ENCODE results near the gene ADAMTS17. TPM values are rescaled to one million over a fixed set of nuclear protein-coding genes. Genes with fewer than 3 reads are reported as not detected.
A peak's percentile ranks its signal among the peaks of the same experiment; 100 is the strongest.
"Not testable (repeated sequence)": the region's sequence is repeated elsewhere in the genome, so short reads cannot be mapped to it uniquely, and the experiment has no call there.

The ADAMTS17 gene
- total RNA-seq, 4 donors from 2014 or later: 7.2 to 15.1 (median 8.9) TPM

DNA sequence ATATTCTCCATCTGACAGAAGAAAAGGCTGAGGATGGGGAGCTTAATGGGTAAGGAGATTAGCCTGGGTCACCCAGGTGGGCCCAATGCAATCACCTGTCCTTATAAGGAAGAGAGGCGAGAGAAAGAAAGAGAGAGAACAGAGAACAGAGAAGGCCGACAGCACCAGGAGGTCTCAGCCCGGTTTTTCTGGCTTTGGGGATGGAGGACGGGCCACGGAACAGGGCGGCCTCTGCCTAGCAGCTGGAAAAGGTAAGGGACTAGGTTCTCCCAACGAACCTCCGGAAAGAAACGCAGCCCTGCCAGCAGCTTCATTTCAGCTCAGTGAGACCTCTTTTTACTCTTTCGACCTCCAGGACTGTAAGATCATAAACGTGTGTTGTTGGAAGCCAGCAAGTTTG, 412.5 kb downstream of the ADAMTS17 start:
- Histone ChIP-seq H3K4me1 (peaks cover 0 to 16% (median 0%) of the 10 kb centered on the region in 4 donors), H3K27ac (peak overlapping the region in 1 of 4 donors; percentile 78), H3K36me3 (no peaks in the 10 kb centered on the region), H3K27me3 (no peaks in the 10 kb centered on the region), H3K4me3 (peak overlapping the region in 1 of 4 donors; percentile 61), H3K9me3 (no peaks in the 10 kb centered on the region)
- DNase-seq: no peak
- TF ChIP-seq POLR2A (IDR thresholded peaks at IDR 0.05) (no peak), CTCF (IDR thresholded peaks at IDR 0.05) (no peak)

GRCh38 chr15:99928429-99928981, 413.3 kb downstream of the ADAMTS17 start:
- Histone ChIP-seq H3K9me3 (no peaks in the 10 kb centered on the region), H3K4me3 (peak overlapping the region; percentile 33 to 61 (median 48)), H3K36me3 (no peaks in the 10 kb centered on the region), H3K27ac (peak overlapping the region; percentile 59 to 79 (median 74)), H3K4me1 (peaks cover 0 to 16% (median 0%) of the 10 kb centered on the region in 4 donors), H3K27me3 (no peaks in the 10 kb centered on the region)
- peak; percentile 60 to 78 (median 75) for TF ChIP-seq CTCF (IDR thresholded peaks at IDR 0.05)
- no peak for TF ChIP-seq POLR2A (IDR thresholded peaks at IDR 0.05)
- DNase-seq: peak; percentile 71 to 93 (median 92)

GRCh38 chr15:99926532-99926931, 415.2 kb downstream of the ADAMTS17 start:
- DNase-seq: not testable (repeated sequence)
- H3K4me3 ChIP-seq: peak overlapping the region in 1 of 4 donors; percentile 46

DNA sequence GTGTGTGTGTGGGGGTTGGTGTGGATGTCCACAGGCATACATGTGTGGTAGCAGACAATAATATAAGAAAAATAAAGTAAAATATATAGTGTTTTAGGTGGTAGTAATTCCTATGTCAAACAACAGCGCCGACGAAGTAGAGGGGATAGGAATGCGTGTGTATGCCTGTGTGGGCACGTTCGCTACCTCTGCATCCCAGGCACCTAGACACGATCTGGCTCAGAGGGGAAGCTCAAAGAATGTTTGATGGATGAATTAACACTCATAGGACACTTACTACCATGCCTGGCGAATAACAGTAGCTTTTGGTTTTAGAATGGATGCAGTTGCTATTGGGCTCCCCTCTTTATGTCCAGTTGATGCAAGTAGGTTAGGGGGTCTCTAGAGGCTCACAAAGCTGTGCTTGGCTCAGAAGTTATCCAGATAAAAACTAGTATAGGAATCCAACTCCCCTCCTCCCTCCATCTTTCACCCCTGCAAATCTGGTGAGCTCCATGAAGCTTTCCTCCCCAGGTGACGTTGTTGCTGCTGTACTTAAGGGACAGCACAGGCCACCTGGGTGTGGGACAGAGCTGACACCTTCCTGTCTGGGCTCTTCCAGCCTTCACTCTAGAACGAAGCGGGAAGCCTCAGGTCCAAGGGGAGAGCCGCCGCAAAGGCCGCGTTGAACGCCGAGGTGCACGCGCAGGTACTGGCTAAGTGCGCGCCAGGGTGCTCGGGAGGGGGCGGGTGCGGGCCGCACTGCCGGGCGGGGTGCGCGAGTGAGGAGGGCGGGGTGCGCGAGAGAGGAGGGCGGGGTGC, 415.9 kb downstream of the ADAMTS17 start:
- Histone ChIP-seq H3K27ac (peak overlapping the region; percentile 36 to 70 (median 60)), H3K36me3 (no peaks in the 10 kb centered on the region), H3K4me1 (peaks cover 0 to 16% (median 0%) of the 10 kb centered on the region in 4 donors), H3K9me3 (no peaks in the 10 kb centered on the region), H3K27me3 (no peaks in the 10 kb centered on the region), H3K4me3 (peak overlapping the region; percentile 42 to 50 (median 44))
- peak; percentile 56 to 90 (median 79) for DNase-seq
- TF ChIP-seq POLR2A (IDR thresholded peaks at IDR 0.05) (no peak), CTCF (IDR thresholded peaks at IDR 0.05) (no peak)

More at GRCh38 chr15:99926532-99926931, 415.2 kb downstream of the ADAMTS17 start:
- not testable (repeated sequence) for H3K27ac ChIP-seq, H3K27me3 ChIP-seq, H3K9me3 ChIP-seq, H3K36me3 ChIP-seq
- peaks cover 0 to 16% (median 0%) of the 10 kb centered on the region in 4 donors for H3K4me1 ChIP-seq

GRCh38 chr15:99923711-99924110, 418.1 kb downstream of the ADAMTS17 start:
- Histone ChIP-seq H3K27me3 (no peaks in the 10 kb centered on the region), H3K27ac (no peak overlapping the region), H3K36me3 (no peaks in the 10 kb centered on the region), H3K4me1 (peaks cover 0 to 9% (median 0%) of the 10 kb centered on the region in 4 donors), H3K4me3 (no peak overlapping the region), H3K9me3 (no peaks in the 10 kb centered on the region)
- no peak for DNase-seq
- TF ChIP-seq CTCF (IDR thresholded peaks at IDR 0.05) (no peak), POLR2A (IDR thresholded peaks at IDR 0.05) (no peak)

Small RNA genes lying within 50 kb of the gene (small RNA-seq; reads per million reads assigned to genes)
- gene RNA5SP402: 0 reads per million in 2 donors

Other genes with a start within 250 kb of the ADAMTS17 start
- not detected for gene CERS3, start 187.0 kb upstream of the ADAMTS17 start, total RNA-seq